Fibroblast of the aortic adventitia (primary cell): Measurements from ENCODE around the gene NEUROG3. TPM values are rescaled to one million over a fixed set of nuclear protein-coding genes. Genes with fewer than 3 reads are reported as not detected.

Source experiments
- DNase-seq: peaks from one replicate; pipeline ENCODE4 v3.0.0-alpha.2; 2010; ENCODE audit warnings: low read depth
- H3K4me3 ChIP-seq: 2 replicates; pipeline ENCODE4 v1.5.1; 2011; ENCODE audit warnings: low read depth, mild to moderate bottlenecking, control low read depth, low read length, moderate library complexity
- CTCF ChIP-seq: IDR thresholded peaks from 2 replicates; pipeline ENCODE4 v1.5.1; 2011; ENCODE audit warnings: mild to moderate bottlenecking, low read length, control low read depth, inconsistent platforms; ENCODE audit not compliant: insufficient read depth
- total RNA-seq: library from RNA; depleted of rRNA; stranded (reverse); fragments of >200 nt; gene quantifications from 2 replicates; pipeline ENCODE4 v1.2.3, GENCODE V29; 2012; ENCODE audit warnings: low replicate concordance

The NEUROG3 gene
- total RNA-seq, 1 donor = not detected

- no peak for TF ChIP-seq CTCF
- no peak for DNase-seq
- H3K4me3 ChIP-seq = no peak overlapping the region
These were observed 35.9 kb upstream of the NEUROG3 start for GRCh38 chr10:69609077-69609476.

- no peak for TF ChIP-seq CTCF
- DNase-seq = no peak
- H3K4me3 ChIP-seq = no peak overlapping the region
These were observed 27.6 kb upstream of the NEUROG3 start for GRCh38 chr10:69600761-69601330.

DNA sequence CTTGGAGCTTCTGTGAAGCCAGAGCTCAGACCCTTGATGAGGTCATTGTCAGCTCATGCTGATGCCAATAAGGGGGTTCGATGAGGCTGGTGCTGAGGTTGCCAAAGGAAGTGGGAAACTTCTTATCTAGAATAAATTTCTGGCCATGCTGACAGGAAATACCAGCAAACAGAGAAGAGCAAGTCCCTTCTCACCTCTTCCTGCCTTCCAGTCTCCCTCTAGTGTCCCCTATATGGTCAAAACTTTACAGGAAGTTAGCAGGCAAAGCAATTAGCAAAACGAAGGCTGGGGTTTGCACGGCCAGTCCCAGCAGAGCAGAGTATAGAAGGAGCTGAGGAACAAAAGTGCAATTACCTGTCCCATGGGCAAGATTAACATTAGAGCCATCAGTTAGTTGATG is 15.1 kb upstream of the NEUROG3 start:
- TF ChIP-seq CTCF = no peak
- no peak for DNase-seq
- H3K4me3 ChIP-seq = no peak overlapping the region

GRCh38 chr10:69584624-69585023 is 11.4 kb upstream of the NEUROG3 start:
- no peak for DNase-seq
- H3K4me3 ChIP-seq = no peak overlapping the region
- TF ChIP-seq CTCF = no peak

DNA sequence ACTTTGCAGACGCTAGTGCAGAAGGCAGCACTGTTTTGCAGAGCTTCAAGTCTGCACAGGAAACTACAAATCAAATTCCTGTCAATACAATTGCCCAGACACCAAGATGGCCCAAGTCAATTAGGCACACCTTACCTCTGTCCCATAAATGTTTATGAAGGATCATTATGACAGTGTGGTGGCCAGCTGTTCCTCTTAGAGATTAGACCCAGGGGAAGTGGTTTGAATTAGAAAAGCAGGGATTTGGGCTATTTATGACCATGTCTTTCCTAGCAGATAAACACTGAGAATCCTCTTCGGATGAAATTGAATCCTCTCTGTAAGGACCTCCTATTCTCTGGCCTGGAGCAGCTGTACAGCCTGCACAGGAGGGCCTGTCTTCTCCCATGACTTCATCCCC is 9.9 kb upstream of the NEUROG3 start:
- no peak overlapping the region for H3K4me3 ChIP-seq
- DNase-seq = no peak
- TF ChIP-seq CTCF = no peak

DNA sequence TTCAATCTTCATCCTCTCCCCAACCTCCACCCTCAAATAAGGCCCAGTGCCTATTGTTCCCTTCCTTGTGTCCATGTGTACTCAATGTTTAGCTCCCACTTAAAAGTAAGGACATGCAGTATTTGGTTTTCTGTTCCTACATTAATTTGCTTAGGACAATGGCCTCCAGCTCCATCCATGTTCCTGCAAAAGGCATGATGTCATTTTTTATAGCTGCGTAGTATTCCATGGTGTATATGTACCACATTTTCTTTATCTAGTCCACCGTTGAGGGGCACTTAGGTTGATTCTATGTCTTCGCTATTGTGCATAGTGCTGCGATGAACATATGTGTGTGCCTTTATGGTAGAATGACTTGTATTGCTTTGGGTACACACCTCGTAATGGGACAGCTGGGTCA is 7.2 kb upstream of the NEUROG3 start:
- no peak for DNase-seq
- H3K4me3 ChIP-seq = no peak overlapping the region
- no peak for TF ChIP-seq CTCF

- no peak for TF ChIP-seq CTCF
- no peak for DNase-seq
- H3K4me3 ChIP-seq = no peak overlapping the region
These were observed 6.3 kb upstream of the NEUROG3 start for GRCh38 chr10:69579464-69580060.
